Measurements from ENCODE around the gene EBPL. TPM values are rescaled to one million over a fixed set of nuclear protein-coding genes. Genes with fewer than 3 reads are reported as not detected.

The EBPL gene
- total and polyA plus RNA-seq, 9 of the 15 experiments (the other 6 are each of a cell fraction or from before 2014, with no cell fraction given) = 5.2 to 68.3 (median 43.0) TPM

DNA sequence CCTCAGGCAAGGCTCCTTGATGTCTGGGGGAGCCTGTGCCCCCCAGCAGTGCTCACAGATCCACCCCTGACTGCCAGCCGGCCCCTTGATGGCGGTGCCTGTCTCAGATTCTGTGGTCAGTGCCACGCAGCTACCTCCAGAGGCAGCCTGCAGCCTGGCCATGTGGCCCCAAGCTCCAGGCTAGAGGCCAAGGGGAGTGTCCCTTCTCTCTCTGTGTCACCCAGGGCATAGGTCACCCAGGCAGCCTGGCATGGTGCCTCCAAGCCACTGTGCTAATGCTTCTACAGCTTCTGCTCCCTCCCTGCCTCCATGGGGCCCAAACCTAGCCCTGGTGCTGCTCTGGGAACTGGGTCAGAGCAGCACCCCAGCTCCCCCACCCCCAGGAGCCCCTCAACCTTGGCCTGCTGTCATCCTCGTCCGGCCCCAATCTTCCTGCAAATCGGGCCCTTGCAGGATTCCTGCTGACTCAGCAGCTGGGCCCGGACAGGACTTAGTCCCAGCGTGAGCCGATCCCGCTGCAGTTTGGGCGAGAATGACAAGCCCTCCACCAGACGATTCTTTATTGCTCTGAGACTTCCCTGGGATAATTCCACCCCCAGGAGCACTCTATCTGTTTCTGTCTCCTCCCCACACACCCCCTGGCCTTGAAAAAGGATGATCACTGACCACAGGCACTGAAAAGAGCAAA is 65.8 kb downstream of the EBPL start:
- Histone ChIP-seq H3K9me3 (replicated peaks; ENCODE audit: control insufficient read depth, insufficient read depth, low read depth, low read length) (no peaks in the 10 kb centered on the region), H3K4me2 (ENCODE audit: insufficient read depth, low read length) (no peak overlapping the region), H3K9ac (ENCODE audit: insufficient read depth in 1 of 2, low read depth in 2 of 2, low read length in 2 of 2) (no peak overlapping the region; a peak in 1 of 4 replicates), H2AFZ (ENCODE audit: low read depth, low read length) (peak overlapping the region; percentile 55; the same call in 1 of the 2 replicates), H3K27me3 (ENCODE audit: control insufficient read depth in 2 of 2, insufficient read depth in 2 of 2, low read length in 2 of 2) (no peaks in the 10 kb centered on the region), H3K4me1 (replicated peaks in 1 of 2; ENCODE audit: control insufficient read depth in 2 of 2, insufficient read depth in 2 of 2, low read length in 2 of 2) (peaks cover 10 to 17% of the 10 kb centered on the region in 2 experiments; a peak in 4 of 5 replicates), H3K27ac (ENCODE audit: extremely low read depth, low read depth, low read length) (no peak overlapping the region), H3K79me2 (ENCODE audit: control insufficient read depth, insufficient read depth, low read length) (no peaks in the 10 kb centered on the region), H3K4me3 (no peak overlapping the region), H3K36me3 (ENCODE audit: control insufficient read depth, insufficient read depth, low read length) (no peaks in the 10 kb centered on the region), H4K20me1 (replicated peaks; ENCODE audit: control insufficient read depth, insufficient read depth, low read length) (no peaks in the 10 kb centered on the region), H3K9me1 (ENCODE audit: control insufficient read depth, insufficient read depth, low read length) (no peaks in the 10 kb centered on the region)
- no peak for ATAC-seq
- FAIRE-seq = no peak
- ChIA-PET CTCF (ENCODE audit: low intra/inter-chr PET ratio) (no interaction called here), POLR2A (no interaction called here)
- no peak for DNase-seq (ENCODE audit: extremely low read depth in 1 of 4, low spot score in 3 of 4)
- 61% methylated on average over 11 of the region's 12 CpGs for WGBS (ENCODE audit: insufficient coverage, low coverage, missing lambda C conversion rate)
- intact Hi-C loops (cut with micrococcal nuclease) (no loop called here), in situ Hi-C loops (cut with MboI) (no loop called here)
- BruUV-seq (replicated peaks) = no TSS peak
- TF ChIP-seq TBP (optimal IDR thresholded peaks at IDR 0.05; ENCODE audit: low read depth, low read length) = no peak
- TF ChIP-seq ZNF436 (CRISPR knock-in tag; IDR thresholded peaks at IDR 0.05) = no peak
- no peak for TF ChIP-seq ZNF146 (CRISPR knock-in tag; IDR thresholded peaks at IDR 0.05; ENCODE audit: unreplicated experiment)
- no peak for TF ChIP-seq KDM5B (IDR thresholded peaks at IDR 0.05; ENCODE audit: insufficient replicate concordance, low read depth, low read length)
- TF ChIP-seq ERF (CRISPR knock-in tag; IDR thresholded peaks at IDR 0.05) = no peak
- TF ChIP-seq C11orf30 (IDR thresholded peaks at IDR 0.05; ENCODE audit: low read depth) = peak; percentile 93
- TF ChIP-seq ZNF696 (CRISPR knock-in tag; conservative IDR thresholded peaks at IDR 0.05) = no peak
- TF ChIP-seq ZNF41 (CRISPR knock-in tag; conservative IDR thresholded peaks at IDR 0.05) = no peak
- TF ChIP-seq ZFPM2 (CRISPR knock-in tag; IDR thresholded peaks at IDR 0.05) = no peak
- TF ChIP-seq ETV1 (tag; conservative IDR thresholded peaks at IDR 0.05; ENCODE audit: low read depth) = no peak
- peak; percentile 90 for TF ChIP-seq MAFK (IDR thresholded peaks at IDR 0.05; ENCODE audit: low read length)
- no peak for TF ChIP-seq POU5F1 (IDR thresholded peaks at IDR 0.05; ENCODE audit: borderline replicate concordance, low read depth, low read length, partially characterized antibody)
- no peak for TF ChIP-seq MEF2A (IDR thresholded peaks at IDR 0.05; ENCODE audit: control insufficient read depth, low read depth, low read length)
- no peak for TF ChIP-seq ATF1 (CRISPR knock-in tag; IDR thresholded peaks at IDR 0.05)
- no peak for TF ChIP-seq ATF1 (tag; IDR thresholded peaks at IDR 0.05)
- TF ChIP-seq SIX5 (IDR thresholded peaks at IDR 0.05; ENCODE audit: borderline replicate concordance in 1 of 2, insufficient read depth in 1 of 2, low read depth in 1 of 2, low read length in 2 of 2) = no peak
- no peak for TF ChIP-seq ZC3H8 (IDR thresholded peaks at IDR 0.05)
- TF ChIP-seq, protein P1, sequence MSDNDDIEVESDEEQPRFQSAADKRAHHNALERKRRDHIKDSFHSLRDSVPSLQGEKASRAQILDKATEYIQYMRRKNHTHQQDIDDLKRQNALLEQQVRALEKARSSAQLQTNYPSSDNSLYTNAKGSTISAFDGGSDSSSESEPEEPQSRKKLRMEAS (CRISPR knock-in tag; IDR thresholded peaks at IDR 0.05) = no peak
- TF ChIP-seq ZBTB11 (CRISPR knock-in tag; IDR thresholded peaks at IDR 0.05) = no peak
